Measurements from ENCODE around the gene CYP26C1.

GRCh38 chr10:93039110-93039509 is 21.5 kb upstream of the CYP26C1 start:
- TF ChIP-seq TAF1 (IDR thresholded peaks at IDR 0.05; ENCODE audit: borderline replicate concordance, low read depth, low read length) (no peak), POLR2AphosphoS5 (IDR thresholded peaks at IDR 0.05; ENCODE audit: low read depth, low read length) (no peak)
